ENCODE measurements around the gene AKAP6.
"Not testable (repeated sequence)": the region's sequence is repeated elsewhere in the genome, so short reads cannot be mapped to it uniquely, and the experiment has no call there.

Gene AKAP6

DNA sequence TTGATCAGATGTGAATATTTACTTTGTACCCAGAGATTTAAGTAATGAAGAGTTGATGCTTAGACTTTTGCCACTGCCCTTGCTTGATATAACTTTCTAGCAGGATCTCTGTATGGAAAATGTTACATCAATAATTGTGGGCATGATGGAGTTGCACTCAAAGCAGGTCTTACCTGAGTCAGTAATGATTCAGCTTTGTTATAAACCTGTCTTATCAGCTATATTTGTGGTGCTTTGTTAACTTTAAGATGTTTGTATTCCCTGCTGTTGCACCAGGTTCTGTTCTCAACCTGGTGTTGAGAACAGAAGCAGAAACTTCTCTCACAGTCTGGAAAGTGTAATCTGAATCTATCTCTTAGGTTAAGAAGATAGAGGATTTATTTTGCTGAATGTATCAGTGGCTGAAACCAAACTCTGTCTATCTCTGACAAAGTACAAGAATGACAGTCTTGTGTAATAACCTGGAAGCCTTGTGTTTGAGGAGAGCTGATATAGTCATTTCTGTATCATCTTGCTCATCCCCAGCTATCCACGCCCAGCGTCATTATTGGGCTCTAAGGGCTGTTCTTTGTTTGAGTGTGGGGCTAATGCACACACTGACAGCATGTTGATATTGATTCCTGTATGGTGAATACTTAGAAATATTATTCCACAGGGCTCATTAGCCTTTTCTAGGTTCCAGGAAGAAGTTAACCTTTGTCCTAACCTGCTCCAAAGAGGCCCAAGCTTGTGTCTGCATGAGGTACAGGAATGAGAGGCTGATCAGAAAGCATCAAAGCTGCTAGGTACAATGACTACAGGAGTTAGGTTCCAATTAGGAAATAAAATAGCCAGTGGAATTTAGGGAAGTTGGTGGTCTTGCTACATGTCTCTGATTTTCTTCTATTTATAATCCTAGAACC is 3.6 kb downstream of the AKAP6 start:
- DNase-seq = no peak

DNA sequence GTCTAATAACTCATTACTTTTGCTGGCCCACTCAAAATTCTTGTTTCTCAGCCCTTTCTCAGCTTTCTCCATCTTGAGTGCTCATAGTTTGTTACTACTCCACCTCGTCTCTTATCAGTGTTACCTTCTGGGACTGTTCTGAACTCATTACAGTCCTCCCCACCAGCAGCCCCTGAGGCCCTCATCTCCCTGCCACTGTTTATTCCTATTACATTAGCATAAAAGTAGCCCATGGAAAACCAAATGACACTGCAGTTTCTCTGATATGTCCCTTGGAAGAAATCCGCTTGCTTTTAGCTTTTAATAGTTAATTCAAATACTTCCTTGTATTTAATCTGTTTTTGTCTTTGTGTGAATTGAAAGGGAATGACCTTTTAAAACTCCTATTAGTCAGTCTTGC is 7.6 kb downstream of the AKAP6 start:
- no peak for DNase-seq

DNA sequence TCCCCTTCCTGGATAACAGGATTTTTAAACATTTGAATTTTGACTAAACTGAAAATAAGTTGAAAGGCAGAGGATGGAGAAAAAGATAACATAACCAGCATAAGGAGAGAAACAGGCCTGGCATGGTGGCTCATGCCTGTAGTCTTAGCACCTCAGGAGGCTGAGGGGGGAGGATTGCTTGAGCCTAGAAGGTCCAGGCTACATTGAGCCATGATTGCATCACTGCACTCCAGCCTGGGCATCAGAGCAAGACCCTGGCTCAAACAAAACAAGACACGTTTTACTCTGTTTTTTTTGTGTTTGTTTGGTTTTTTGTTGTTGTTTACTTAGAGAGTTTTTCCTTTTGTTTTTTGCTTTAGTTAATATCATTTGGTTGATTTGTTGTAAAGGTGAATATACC is 8.7 kb downstream of the AKAP6 start:
- no peak for DNase-seq

DNA sequence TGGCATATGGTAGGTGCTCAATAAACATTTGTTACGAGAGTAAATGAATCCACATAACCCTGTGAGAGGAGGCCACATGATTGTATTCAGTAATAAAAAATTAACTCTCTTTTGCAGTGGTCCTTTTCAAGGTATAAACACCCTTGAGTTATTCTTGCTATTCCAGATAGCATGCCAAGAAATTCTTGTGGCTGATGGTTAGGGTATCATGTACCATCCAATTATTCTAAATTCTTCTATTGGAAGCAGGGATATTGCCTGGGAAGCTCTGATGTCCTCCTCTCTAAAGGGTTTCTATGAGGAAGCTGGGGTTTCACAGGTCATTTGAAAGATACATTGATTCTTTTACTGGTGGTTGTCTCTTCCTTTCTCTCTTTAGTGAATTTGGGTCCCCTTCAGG is 10.1 kb downstream of the AKAP6 start:
- DNase-seq = no peak

DNA sequence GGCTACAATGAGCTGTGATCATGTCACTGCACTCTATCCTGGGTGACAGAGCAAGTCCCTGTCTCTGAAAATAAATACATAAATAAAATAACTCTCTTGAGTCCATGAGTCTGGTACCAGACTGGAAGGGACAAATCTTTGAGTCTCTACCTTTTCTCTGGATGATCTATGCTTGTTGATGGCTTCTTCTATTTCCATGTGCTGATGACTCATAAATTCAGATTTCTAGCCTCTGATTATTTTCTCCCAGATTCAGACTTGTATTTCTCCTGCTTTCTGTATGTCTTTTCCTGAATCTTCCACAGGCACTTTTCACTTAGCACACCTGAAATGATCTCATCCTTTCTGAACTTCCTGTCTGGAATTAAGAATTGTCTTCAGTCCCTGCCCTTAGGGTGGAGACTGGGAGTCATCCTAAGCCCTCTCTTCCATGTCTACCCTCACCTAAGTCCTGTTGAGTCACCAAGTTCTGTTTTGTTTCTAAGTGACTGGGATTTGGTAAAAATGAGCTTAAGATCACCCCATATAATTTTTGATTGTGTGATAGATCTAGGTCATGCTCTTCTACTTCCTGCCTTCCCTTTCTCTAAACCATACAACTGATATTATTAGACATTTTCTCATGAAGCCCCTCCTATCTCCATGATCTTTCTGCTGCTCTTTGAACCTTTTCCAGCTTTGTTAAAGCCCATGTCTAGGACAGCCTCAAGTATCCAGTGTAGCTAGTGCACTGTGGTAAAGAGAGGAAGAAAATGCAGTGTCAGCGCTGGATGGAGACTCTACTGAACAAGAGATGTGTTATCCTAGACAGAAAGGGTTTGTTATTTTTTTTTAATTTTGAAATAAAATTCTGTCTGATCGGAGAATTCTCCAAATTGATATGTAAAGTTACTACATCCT is 13.1 kb downstream of the AKAP6 start:
- DNase-seq = no peak

DNA sequence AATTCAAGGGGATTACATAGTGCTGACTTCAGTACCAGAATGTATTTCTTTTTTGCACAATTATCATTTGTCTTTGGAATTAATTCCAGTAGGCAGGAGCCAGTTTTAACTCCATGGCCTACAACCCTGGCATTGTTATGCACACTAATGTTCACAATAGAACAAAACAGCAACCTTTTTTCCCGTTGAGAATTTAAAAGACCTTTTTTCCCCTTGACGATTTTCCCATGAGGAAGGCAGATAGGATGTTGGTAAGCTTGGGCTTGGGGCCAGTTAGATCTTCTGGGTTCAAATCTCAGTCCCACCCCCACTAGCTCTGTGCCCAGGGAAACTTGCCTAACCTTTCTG is 13.7 kb downstream of the AKAP6 start:
- no peak for DNase-seq

DNA sequence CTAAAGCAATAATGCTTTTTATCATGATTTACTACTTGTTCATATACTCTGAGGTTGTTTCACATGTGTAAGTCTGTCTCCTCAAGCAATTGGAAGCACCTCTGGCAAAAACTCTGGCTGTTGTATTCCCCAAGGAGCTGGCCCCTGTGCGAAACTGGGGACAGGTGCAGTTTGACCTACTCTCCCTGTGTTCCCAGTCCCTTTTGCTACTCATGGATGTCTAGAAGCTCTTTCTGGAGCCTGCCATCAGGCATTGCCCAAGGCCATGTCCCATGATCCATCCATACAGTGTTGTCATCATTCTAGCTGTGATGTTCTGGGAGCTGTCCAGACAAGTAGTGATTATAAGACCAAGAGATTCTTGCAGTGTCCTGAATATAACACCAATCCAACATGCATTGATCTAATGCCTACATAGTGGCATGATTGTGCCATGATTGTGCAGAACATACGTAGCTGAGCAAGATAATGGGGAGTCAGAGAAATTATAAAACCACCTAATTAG is 14.9 kb downstream of the AKAP6 start:
- DNase-seq = no peak

DNA sequence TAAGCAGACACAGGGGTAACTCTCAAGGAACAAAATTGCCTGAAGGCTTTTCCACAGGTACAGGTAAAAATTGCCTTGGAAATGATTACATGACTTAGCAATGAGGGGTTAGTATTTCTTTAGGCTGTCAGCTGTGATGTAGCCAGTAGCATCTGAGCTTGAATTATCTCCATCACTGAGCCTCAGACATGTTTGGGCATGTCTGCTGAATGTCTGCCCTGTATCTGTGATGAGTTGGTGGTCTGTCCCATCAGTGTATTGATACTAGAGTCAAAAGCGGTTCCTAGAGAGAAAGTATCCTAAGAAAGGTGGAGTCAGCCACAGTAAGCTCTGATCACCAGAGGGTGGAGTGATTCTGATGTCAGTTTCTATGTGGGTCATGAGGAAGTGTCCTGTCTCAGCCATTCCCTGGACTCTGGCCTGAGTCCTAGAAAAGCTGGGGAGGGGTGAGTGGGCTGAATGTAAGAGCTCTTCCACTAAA is 16.3 kb downstream of the AKAP6 start:
- DNase-seq = peak in 1 of 2 donors; percentile 3

DNA sequence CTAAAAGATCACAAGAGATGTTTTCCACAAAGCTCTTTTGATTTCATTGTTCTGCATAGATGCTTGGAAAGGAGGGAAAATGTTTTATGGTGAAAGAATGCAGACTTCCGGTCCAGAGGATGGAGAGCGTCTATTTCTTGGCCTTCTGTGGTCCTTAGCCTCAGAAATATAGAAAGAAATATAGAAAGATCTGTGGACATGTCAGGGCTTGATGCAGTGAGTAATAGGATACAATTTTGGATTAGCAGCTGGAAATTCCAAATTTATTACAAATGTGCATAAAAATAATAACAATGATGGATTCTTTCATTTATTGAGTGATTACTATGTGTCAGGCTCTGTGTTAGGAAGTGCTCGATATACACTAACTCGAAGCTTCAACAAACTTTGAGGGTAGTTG is 20.2 kb downstream of the AKAP6 start:
- DNase-seq = no peak

DNA sequence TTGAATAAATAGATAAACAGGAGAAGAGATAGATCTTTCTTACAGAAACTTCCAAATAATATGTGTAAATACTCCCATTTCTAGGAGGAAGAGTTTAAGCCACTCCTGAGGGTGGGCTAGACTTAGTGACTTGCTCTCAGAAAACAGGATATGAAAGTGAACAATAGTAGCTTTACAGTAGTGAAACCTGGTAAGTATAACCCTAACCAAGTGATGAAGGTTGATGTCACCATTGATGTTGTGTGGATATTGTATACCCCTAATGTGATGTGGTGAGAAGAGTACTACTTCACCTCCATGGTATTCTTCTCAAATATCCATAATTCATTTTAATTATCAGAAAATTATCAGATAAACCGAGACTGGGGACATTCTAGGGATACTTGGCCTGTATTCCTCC is 20.9 kb downstream of the AKAP6 start:
- no peak for DNase-seq

DNA sequence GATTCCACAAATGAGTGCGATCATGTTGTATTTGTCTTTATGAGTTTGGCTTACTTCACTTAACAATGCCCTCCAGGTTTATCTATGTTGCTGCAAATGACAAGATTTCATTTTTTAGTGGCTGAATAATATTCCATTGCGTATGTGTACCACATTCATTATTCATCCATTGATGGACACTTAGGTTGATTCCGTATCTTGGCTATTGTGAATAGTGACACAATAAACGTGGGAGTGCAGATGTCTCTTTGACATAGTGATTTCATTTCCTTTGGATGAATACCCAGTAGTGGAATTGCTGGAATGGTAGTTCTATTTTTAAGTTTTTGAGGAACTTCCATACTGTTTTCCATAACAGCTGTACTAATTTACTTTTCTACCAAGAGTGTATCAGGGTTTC is 23.5 kb downstream of the AKAP6 start:
- DNase-seq = no peak

DNA sequence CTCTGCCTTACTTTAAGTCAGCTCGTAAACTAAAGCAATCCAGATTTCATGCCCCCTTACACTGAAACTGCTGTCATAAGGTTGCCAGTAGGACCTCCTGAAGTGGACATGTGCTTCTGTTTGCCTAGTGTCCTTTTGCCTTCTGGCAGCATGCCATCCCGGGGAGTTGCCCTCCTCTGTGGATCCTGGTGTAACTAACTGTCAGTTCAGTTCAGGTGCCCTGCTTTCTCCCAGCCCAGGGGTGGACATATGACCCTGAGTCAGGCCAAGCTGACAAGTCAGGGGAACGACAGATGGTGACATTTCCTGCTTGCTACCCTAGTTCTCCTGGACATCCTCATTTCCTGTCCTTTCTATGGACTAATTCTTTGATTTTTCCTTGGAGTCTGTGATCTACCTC is 25.6 kb downstream of the AKAP6 start:
- DNase-seq = no peak

DNA sequence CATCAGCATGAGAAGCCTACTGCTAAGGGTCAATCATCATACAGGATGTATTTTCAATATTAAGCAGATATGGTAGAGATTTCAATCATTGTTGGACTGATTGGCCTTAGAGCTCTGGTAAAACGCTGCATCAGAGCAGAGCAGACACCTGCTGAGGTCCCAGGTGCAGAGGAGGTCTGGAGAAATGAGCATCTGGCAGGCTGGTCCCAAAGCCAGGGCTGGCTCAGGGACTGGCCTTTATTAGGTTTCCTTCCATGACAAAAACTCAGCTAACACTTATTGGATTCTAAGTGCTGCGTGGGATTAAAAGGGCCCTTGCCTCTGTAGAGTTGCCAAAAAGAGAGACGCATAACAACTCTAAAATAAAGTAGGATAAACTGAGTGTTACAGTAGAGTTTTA is 29.7 kb downstream of the AKAP6 start:
- no peak for DNase-seq

DNA sequence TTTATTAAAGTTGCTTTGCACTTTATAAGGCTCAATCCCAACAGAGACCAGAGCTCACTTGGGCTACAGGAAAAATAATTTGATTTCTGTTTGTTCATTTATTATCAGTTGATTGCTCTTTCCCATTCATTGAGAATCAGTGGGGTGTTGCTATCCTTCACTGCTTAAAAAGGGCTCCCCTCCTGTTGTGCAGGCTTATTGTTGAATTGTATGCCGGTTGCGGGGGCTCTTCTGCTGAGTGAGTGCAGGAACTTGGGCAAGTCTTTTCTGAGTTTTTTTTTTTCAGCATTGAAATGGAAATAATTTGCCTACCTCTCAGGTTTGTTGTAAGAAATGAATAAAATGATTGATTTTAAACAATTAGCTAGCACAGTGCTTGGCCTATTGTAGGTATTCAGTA is 32.6 kb downstream of the AKAP6 start:
- DNase-seq = no peak

DNA sequence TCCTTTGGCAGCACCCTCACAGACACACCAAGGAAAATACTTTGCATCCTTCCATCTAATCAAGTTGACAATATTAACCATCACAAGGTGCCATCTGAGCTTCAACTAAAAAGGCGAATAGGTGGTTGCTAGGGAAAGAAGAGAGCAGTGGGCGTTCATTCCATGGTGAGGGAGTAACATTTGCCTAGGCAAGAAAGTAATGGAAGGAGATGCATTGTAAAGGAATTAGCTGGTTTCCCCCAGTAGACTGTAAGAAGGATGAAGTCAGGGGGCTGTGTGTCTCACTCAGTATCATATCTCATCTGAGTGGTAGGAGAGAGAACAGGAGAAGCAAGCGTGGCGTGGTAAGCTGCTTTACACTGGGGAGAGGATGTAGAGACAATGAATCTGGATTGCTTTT is 34.7 kb downstream of the AKAP6 start:
- no peak for DNase-seq

DNA sequence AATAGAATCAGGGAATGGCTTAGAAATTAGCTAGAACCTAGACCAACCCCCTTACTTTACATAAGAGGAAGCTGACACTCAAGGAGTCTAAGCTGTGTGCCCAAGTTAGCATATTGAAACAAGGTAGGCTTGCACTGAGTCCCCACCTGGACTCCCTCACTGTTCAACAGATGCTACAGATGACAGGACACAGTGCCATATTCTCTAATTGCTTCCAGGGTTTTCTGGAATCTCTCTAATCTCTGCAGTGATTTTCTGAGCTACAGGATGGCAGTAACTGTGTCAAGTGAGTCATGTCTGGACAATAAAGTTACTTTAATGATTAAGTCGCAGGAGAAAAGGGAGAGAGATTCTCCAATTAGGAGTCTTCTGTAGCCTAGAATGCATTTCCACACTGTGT is 35.8 kb downstream of the AKAP6 start:
- no peak for DNase-seq

DNA sequence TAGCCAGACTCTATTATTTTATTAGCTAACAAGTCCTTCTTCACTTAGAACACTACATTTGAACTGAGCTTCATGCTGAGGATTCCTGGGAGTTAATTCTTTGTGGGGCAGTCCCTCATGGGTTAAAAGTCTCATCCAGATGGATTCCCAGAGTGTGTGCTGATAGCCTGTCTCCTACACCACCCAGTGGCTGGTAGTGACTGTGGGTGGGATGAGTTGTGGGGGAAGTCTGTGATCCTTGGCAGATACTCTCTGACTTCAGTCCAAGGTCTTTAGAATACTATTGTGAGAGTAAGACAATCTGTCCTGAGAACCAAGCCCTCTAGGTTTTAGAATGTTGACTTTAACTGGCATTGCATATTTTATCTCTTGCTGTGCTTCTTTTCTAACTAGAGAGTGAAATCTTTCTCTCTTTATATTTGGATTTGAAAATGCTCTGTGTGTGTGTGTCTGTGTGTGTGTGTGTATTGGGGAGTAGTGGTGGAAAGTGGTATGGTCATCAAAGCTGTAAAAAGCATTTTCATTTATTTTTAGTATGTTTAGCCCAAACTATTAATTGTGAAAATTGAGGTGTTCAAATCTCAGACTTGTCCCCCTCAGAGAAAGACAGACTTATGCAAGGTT is 37.3 kb downstream of the AKAP6 start:
- DNase-seq = no peak

DNA sequence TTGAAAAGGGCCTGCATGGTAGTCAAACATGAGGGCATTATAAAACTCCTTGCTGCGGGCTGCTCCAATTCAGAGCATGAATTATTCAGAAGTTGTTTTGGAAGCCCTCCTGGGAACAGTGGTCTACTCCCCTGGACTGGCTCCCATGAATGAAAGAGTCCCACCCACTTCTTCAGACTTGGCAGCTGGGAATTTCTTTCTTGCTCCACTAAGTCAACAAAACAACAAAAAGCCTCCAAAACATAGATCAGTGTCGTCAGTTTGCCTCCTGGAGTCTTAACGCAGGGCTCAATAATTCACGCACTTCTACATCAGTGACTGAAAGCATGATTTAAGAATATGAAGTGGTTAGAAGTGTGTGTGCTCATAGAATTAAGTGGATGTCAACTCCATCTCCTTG is 37.9 kb downstream of the AKAP6 start:
- DNase-seq = no peak

DNA sequence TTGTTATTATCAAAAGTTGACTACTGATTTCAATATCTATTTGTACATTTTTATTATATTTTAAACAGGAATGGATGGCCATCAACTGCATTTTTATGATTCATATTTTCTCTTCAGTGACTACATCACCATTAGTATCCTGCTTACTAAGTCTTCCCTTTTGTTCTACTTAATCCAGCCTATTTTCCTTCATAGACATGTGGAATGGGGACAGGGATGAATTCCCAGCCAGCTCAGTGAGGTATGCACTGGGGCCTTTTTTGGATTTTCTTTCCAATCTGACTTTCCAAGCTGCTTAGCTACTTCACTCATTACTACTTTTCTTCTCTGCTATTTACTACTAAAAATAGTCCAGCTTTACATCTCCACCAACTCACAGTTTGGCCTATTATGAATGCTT is 38.4 kb downstream of the AKAP6 start:
- no peak for DNase-seq

DNA sequence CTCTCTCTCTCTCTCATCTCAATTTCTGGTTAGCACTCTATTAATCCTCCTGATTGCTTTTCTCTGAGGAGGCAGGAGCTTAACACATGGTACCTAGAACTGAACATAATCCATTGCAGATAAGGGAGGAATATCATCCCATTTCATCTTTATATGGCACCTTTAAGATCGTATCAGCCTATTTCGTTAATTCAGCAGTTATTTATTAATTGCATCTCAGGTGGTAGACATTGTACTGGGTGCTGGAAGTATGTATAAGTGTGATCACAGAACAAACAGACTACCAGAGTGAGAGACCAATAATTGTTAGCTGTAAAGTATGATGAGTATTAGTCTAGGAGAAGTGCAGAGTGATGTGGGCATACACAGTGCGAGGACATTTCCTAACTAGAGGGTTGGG is 39.0 kb downstream of the AKAP6 start:
- no peak for DNase-seq

DNA sequence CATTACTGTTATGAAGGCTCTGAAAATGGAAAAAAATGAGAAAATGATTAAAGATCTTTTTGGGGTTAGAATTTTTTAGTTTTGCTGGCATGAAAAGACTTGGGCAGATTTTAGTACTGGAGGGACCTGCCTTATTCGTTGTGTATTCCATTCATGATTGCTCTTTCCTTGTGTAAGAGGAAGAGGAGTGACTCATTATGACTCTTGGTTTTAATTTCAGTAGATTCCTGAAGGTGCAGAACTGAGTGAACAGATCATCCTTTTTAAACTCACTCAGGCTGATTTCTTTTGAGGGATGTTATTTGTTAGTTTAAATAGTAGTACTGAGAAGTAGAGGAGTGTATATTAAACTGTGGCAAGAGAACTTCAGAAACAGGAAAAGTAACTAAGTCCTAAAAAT is 41.6 kb downstream of the AKAP6 start:
- no peak for DNase-seq

DNA sequence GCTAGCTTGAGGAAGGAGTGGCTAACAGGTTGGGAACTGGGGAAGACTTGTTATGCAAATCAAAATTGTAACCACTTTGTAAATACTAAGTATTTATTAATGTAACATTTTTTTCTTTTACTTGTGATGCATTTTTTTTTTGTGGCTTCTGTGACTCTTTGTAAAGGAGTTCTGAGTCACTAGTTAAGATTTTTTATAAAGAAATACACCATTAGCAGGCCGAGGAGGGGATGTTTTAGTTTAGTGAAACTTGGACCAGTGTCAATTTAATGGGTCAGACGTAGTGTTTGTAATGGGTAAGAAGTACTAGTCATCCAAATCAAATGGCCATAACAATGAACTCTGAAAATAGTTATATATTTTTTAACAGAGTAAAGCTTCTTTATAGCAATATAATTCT is 43.1 kb downstream of the AKAP6 start:
- DNase-seq = no peak

DNA sequence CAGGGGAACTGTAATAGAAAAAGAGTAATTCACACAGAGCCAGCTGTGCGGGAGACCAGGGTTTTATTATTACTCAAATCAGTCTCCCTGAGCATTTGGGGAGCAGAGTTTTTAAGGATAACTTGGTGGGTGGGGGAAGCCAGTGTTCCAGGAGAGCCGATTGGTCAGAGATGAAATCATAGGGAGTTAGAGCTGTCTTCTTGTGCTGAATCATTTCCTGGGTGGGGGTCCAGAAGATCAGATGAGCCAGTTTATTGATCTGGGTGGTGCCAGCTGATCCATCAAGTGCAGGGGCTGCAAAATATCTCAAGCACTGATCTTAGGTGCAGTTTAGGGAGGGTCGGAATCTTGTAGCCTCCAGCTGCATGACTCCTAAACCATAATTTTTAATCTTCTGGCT is 44.1 kb downstream of the AKAP6 start:
- not testable (repeated sequence) for DNase-seq

All from inflammatory macrophage treated with lipopolysaccharide for 1 hour (primary cell).